ENCODE measurements around the gene CRB1.
"Not testable (repeated sequence)": the region's sequence is repeated elsewhere in the genome, so short reads cannot be mapped to it uniquely, and the experiment has no call there.

Gene CRB1

DNA sequence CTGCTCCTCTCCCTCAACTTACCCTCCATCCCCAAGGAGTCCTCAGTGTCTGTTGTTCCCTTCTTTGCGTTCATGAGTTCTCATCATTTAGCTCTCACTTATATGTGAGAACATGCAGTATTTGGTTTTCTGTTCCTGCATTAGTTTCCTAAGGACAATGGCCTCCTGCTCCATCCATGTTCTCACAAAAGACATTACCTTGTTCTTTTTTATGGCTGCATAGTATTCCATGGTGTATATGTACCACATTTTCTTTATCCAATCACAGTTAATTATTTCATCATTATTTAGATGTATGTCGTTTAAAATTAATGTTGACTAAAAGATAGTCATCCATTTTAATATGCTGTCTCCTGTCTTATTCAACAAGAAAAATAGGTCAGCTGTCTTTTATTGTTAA is 134.1 kb downstream of the CRB1 start:
- DNase-seq, result no peak

DNA sequence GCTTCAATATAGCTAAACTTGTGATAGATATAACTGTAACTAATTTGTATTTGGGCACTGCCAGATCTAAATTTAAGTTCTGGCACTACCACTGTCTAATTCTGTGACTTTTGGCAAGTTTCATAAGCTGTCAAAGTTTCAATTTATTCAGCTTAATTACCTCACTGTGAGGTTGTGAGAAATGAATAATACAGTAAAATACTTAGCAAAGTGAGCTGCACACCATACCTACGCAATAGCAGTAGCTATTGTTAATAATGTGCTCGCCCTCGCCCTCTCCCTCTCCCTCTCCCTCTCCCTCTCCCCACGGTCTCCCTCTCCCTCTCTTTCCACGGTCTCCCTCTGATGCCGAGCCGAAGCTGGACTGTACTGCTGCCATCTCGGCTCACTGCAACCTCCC is 136.7 kb downstream of the CRB1 start:
- not testable (repeated sequence) for DNase-seq

DNA sequence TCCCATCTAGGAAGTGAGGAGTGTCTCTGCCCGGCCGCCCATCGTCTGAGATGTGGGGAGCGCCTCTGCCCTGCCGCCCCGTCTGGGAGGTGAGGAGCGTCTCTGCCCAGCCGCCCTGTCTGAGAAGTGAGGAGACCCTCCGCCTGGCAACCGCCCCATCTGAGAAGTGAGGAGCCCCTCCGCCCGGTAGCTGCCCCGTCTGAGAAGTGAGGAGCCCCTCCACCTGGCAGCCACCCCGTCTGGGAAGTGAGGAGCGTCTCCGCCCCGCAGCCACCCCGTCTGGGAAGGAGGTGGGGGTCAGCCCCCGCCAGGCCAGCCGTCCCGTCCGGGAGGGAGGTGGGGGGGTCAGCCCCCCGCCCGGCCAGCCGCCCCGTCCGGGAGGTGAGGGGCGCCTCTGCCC is 137.6 kb downstream of the CRB1 start:
- not testable (repeated sequence) for DNase-seq

DNA sequence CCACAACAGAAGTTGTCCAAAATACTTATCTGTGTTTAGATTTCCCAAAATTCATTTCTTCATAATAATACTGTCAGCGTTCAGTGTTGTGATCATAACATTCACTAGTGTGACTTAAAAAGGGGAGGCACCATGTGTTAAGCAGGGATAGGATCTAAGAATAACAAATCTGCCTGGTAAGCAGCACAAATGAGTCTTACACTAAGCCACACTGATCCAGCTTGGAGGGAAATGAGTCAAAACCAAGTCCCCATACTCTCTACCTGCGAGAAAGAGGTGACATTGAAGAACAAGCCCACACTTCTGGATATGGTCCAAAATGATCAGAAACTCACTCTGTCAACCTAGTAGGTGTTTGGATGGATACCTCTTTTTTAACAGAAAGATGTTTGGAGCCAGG is 145.5 kb downstream of the CRB1 start:
- no peak for DNase-seq

DNA sequence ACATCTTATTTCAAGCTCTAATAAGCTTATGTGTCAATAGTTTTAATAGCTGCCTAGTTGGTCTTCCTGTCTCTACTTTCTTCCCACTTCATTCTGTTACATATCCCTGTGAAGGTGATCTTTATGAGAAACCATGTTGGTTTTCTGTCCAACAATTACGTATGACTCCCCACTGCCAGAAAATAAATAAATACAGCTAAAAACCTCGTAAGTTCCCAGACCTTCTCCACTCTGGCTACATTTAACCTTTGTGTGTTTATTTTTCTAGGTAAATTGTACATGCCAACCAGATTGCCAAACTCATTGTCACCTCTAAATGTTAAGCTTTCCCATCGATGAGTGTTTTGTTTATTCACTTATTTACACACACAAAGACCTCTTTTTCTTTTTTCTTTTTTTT is 147.2 kb downstream of the CRB1 start:
- no peak for DNase-seq

- DNase-seq, result no peak
These were observed 150.6 kb downstream of the CRB1 start for GRCh38 chr1:197418693-197419092.

- DNase-seq, result no peak
These were observed 154.9 kb downstream of the CRB1 start for GRCh38 chr1:197422993-197423392.

DNA sequence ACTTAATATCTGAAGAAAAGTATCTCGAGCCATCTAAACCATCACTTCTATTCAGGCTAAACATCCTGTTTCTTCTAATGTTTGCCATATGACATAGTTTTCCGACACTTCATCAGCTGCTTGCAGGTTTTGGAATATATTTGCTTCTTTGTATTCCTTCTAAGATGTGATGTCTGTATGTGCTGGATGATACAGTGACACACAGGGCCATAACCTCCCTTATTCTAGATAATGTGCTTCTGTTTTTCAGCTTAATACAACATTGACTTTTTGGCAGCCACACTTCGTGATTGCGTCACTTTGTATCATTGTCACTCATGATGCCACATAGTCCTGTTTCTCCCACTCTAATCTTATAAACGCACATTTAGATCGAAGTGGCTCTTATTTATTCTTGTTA is 156.3 kb downstream of the CRB1 start:
- DNase-seq, result no peak

DNA sequence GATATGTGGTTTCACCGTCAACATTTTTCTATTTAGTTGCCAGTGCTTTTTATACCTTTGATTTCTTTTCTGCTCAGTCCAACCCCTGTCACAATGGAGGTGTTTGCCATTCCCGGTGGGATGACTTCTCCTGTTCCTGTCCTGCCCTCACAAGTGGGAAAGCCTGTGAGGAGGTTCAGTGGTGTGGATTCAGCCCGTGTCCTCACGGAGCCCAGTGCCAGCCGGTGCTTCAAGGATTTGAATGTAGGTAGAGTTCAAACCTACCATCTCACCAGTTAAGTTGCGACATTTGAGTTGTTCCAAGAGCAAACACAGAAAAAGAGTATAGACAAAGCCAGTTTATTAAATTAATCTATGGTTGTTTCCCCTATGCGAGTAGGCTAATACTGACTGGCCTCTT is 161.3 kb downstream of the CRB1 start:
- DNase-seq, result no peak

DNA sequence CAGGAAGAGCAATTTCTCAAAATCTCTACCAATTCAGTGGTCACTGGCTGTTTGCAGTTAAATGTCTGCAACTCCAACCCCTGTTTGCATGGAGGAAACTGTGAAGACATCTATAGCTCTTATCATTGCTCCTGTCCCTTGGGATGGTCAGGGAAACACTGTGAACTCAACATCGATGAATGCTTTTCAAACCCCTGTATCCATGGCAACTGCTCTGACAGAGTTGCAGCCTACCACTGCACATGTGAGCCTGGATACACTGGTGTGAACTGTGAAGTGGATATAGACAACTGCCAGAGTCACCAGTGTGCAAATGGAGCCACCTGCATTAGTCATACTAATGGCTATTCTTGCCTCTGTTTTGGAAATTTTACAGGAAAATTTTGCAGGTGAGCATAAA is 167.2 kb downstream of the CRB1 start:
- DNase-seq, result no peak

- DNase-seq, result no peak
These were observed 169.5 kb downstream of the CRB1 start for GRCh38 chr1:197437601-197438000.

- DNase-seq, result no peak
These were observed 170.1 kb downstream of the CRB1 start for GRCh38 chr1:197438010-197438790.

GRCh38 chr1:197439708-197440280 is 171.7 kb downstream of the CRB1 start:
- no peak for DNase-seq

DNA sequence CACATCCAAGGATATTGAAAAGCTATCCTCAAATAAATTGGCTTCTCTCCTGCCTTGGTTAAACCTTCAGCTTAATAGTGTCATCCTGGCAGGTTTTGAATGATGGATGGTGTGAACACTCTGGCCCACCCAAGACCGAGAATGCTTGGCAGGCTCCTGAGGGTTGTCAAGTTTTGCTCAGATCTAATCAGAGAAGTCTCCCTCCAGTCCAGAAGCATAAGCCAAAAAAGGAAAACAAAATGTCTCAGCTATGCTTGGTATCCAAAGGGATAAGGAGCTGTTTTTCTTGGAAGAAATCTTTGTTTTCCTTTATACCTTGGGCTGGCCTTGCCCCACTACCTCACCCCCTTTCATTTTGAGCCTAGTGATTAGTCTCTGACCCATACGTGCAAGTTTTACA is 172.7 kb downstream of the CRB1 start:
- no peak for DNase-seq

DNA sequence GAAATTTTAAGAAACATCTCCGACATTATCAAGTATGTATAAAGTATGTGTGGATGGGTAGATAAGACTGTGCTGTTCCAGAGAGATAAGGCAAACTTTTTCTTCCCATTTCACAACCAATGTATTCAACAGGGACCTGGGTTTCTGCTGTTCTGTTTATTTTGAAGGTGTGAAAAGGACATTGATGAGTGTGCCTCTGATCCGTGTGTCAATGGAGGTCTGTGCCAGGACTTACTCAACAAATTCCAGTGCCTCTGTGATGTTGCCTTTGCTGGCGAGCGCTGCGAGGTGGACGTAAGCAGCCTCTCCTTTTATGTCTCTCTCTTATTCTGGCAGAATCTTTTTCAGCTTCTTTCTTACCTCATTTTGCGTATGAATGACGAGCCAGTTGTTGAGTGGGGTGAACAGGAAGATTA is 174.0 kb downstream of the CRB1 start:
- DNase-seq, result no peak

DNA sequence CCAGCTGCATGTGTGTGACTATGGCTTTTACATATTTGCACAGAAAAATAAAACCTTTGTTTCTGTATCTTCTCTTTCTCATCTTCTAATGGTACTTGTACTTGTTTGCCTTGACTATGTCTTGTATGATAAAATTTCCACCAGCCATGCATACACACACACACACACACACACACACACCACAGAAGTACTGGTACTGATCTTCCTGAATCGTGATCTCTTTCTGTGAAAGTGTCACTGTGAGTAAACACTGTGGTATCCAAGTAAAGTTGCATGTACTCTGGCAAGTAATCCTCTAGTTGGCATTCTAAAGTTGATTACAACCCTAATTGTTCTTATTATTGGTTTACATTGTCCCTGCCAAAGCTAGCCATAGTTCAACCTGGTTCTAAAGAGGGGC is 176.7 kb downstream of the CRB1 start:
- DNase-seq, result no peak

- DNase-seq, result no peak
These were observed 180.2 kb downstream of the CRB1 start for GRCh38 chr1:197448121-197448779.

DNA sequence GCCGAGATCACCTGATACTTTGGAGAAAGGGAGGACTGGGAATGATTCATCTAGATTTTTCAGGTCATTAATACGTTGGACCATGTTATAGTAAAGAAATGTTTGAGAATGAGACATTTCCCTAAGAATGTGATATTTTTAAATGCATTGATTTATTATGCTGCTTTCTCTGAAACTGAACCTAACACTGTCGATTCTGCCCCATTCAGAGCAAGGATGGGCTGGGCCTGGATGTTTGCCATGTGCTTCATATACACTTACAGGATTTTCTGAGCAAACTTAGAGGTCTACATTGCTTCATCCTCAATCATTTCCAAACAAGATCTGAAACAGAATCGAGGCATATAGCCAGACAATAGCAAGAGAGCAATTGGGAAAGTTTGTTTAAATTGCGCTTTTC is 183.3 kb downstream of the CRB1 start:
- DNase-seq, result no peak

DNA sequence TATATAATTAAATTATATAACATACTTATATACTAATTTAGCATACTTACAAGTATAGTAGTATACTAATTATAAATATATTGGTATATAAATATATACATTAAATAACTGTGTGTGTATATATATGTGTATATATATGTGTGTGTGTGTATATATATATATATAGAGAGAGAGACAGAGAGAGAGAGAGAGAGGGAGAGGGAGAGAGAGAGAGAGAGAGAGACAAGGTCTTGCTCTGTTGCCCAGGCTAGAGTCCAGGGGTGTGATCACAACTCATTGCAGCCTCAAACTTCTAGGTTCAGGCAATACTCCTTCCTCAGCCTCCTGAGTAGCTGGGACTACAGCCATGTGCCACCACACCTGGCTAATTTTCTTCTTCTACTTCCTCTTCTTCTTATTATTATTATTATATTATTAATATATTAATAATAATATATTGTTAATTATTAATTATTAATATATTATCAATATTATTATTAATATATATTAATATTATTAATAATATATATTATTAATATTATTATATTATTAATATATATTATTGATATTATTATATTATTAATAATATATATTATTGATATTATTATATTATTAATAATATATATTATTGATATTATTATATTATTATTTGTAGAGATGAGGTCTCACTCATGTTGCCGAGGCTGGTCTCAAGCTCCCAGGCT is 185.5 kb downstream of the CRB1 start:
- DNase-seq, result no peak

- no peak for DNase-seq
These were observed 194.5 kb downstream of the CRB1 start for GRCh38 chr1:197462539-197462938.

DNA sequence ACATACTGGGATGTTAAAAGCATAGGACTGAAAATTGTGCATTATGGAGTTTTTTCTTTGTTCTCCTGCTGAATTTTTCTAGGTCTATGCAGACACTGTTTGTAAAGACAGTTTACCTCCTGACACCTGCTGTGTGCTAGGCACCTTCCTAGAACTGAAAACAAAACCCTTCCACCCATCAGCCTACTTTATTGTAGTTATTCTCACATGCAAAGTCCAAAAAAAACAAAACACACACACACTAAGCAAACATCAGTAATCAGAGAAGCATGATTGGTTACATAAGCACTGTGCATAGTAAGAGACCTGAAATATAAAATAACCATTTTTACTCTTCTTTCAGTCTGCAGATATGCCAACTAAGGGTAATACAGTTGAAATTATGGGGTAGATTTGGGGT is 195.1 kb downstream of the CRB1 start:
- DNase-seq, result no peak

GRCh38 chr1:197464044-197464443 is 196.0 kb downstream of the CRB1 start:
- no peak for DNase-seq

DNA sequence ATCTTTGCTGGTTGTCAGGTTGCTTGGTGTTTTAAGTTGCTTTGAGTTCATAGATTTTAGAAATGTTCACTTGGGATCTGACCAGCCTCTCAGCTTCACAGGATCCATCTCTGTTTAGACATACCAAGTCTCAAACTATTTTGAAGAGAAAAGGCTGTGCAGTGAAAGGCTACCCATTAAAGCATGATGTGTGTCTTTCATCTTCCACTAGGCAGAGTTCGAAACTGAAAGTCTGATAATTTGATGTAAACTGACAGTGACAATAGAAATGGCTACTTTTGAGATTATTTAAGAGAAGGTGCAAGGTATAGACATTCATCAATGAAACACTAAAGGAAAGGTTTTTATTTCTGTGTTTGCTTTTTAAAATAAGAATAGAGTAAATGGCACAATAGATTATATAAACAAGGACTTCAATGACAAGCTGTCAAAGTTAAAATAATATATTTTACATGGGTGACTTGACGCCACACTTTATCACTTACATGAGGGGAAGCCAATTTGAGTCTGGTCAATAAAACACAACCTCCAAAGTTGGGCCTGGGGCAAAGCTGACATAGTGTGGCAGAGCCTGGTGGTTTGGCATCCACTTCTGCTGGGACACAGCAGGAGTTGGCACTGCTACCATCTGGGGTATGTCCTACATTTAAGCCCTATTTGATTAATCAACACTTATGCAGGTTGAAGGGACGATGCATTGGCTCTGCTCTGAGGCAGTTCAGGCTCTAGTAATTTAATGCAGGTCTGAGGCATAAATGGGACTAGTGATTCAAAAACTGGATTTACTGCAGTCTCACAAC is 197.7 kb downstream of the CRB1 start:
- DNase-seq, result no peak

Measured in CD4-positive, alpha-beta T cell treated with Interleukin-12 subunit alpha and Interleukin-12 subunit beta, for 1 hour (primary cell).